Effector memory CD4-positive, alpha-beta T cell (primary cell): Measurements from ENCODE around the gene HMCN2.

Source experiments
- DNase-seq, 3 donors: peaks; one replicate each; pipeline ENCODE4 v3.0.0-alpha.2; 2020
- H3K27ac ChIP-seq: 2 replicates; pipeline ENCODE4 v1.7.0; 2013; ENCODE audit warnings: mild to moderate bottlenecking, low read length, moderate library complexity; ENCODE audit not compliant: insufficient read depth, poor library complexity, severe bottlenecking
- H3K27me3 ChIP-seq: replicated peaks from 2 replicates; pipeline ENCODE4 v1.7.0; 2013; ENCODE audit warnings: mild to moderate bottlenecking, low read length; ENCODE audit not compliant: insufficient read depth, control insufficient read depth, poor library complexity, severe bottlenecking
- H3K36me3 ChIP-seq: 2 replicates; pipeline ENCODE4 v1.7.0; 2013; ENCODE audit warnings: mild to moderate bottlenecking, low read length, moderate library complexity; ENCODE audit not compliant: control insufficient read depth, insufficient read depth
- H3K4me1 ChIP-seq: 2 replicates; pipeline ENCODE4 v1.7.0; 2013; ENCODE audit warnings: low read length, mild to moderate bottlenecking; ENCODE audit not compliant: control insufficient read depth, insufficient read depth, poor library complexity, severe bottlenecking
- H3K4me3 ChIP-seq: 2 replicates; pipeline ENCODE4 v1.7.0; 2013; ENCODE audit warnings: low read length, low read depth, mild to moderate bottlenecking; ENCODE audit not compliant: insufficient read depth, poor library complexity, severe bottlenecking
- H3K9me3 ChIP-seq: 2 replicates; pipeline ENCODE4 v1.7.0; 2013; ENCODE audit warnings: mild to moderate bottlenecking, low read length, moderate library complexity; ENCODE audit not compliant: control insufficient read depth

HMCN2 gene

DNA sequence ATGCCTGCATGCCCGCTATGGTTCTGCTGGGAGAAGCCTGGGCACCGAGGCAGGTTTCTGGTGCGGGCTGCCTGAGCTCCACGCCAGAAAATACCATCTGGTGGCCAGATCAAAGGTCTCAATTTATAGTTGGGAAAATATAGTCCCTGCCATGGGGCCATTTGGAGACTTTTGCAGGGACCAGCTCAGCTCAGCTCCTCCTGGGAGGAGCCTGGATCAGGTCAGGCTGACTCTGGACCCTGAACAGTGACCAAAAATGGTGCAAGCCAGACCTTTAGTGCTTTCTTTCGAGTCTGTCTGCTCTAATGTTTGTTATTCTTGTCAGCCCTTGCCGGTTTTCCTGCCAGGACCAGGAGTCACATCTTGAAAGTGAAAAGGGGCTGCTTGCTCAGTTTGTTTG is 31.8 kb downstream of the HMCN2 start:
- Histone ChIP-seq H3K4me3 (no peak overlapping the region), H3K9me3 (no peaks in the 10 kb centered on the region), H3K27me3 (no peaks in the 10 kb centered on the region)

DNA sequence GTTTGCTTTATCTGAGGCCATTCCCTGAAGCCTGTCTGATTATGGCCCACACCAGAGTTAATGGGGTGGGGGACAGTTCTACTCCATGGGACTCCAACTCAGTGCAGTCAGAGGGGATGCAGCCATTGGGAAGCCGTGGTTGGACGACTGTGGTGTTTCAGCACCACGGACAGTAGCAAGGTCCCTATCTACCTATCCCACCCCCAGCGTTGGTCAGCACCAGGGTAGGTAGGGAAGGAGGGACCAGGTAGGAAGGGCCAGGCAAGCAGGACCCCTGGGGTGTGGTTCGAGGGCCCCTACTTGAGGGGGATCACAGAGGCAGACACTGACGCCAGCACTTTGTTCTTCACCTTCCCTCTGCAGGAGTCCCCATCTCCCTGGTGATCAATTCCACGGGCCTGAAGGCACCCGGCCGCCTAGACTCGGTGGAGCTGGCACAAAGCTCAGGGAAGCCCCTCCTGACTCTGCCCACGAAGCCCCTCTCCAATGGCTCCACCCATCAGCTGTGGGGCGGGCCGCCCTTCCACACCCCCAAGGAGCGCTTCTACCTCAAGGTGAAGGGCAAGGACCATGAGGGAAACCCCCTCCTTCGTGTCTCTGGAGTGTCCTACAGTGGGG is 33.2 kb downstream of the HMCN2 start:
- no peak overlapping the region for H3K4me3 ChIP-seq
- no peaks in the 10 kb centered on the region for H3K27me3 ChIP-seq
- no peaks in the 10 kb centered on the region for H3K9me3 ChIP-seq
- no peaks in the 10 kb centered on the region for H3K36me3 ChIP-seq
- no peak overlapping the region for H3K27ac ChIP-seq
- no peaks in the 10 kb centered on the region for H3K4me1 ChIP-seq
- DNase-seq, result no peak

More for the DNA sequence above, 31.8 kb downstream of the HMCN2 start:
- Histone ChIP-seq H3K4me1 (no peaks in the 10 kb centered on the region), H3K36me3 (no peaks in the 10 kb centered on the region), H3K27ac (no peak overlapping the region)
- no peak for DNase-seq

DNA sequence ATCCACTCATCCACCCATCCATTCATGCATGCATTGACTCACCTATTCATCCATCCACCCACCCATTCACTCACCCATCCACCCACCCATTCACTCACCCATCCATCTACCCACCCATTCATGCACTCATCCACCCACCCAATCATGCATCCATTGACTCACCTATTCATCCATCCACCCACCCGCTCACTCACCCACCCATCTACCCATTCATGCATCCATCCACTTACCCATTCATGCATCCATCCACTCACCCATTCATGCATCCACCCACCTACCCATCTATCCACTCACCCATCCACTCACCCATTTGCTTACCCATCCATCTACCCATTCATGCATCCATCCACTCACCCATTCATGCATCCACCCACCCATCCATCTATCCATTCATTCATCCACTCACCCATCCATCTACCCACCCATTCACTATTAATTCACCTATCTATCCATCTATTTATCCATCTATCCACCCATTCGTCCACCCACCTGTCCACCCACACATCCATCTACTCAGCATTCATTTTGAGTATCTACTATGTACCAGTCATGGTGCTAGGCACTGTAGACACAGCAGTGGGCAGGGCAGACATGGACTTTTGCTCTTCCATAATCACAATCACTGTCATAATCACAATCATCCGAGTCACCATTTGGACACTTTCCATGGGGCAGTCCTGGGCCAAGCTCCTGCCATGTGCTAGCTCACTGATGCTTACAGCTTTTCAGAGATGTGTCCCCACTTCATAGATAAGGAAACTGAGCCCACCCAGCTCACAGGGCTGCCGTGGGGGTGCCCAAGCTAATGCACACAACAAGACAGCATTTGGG is 34.4 kb downstream of the HMCN2 start:
- H3K9me3 ChIP-seq, result no peaks in the 10 kb centered on the region
- no peaks in the 10 kb centered on the region for H3K36me3 ChIP-seq
- H3K27me3 ChIP-seq, result no peaks in the 10 kb centered on the region
- no peak for DNase-seq
- no peaks in the 10 kb centered on the region for H3K4me1 ChIP-seq
- H3K4me3 ChIP-seq, result no peak overlapping the region
- H3K27ac ChIP-seq, result no peak overlapping the region

DNA sequence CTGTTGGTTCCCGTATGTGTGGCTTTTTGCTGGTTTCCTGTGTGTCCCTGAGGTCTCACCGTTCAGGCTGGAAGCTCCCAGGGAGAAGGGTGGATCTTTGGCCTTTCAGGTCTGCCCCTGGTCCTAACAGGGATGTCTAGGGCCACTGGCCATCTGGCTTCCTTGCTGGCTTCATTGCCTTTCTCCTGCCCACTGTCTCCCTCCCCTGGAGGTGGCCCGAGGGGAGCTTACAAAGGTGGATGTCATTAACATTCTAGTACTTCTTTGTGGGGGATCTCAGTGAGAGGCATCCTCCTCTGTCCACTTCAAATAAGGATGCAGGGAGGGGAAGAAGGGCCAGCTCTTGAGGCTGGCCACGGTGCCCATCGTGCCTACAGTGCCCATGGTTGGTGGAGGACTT is 35.2 kb downstream of the HMCN2 start:
- no peak overlapping the region for H3K4me3 ChIP-seq
- no peak overlapping the region for H3K27ac ChIP-seq
- no peaks in the 10 kb centered on the region for H3K9me3 ChIP-seq
- no peak for DNase-seq
- no peaks in the 10 kb centered on the region for H3K36me3 ChIP-seq
- no peaks in the 10 kb centered on the region for H3K4me1 ChIP-seq
- no peaks in the 10 kb centered on the region for H3K27me3 ChIP-seq

DNA sequence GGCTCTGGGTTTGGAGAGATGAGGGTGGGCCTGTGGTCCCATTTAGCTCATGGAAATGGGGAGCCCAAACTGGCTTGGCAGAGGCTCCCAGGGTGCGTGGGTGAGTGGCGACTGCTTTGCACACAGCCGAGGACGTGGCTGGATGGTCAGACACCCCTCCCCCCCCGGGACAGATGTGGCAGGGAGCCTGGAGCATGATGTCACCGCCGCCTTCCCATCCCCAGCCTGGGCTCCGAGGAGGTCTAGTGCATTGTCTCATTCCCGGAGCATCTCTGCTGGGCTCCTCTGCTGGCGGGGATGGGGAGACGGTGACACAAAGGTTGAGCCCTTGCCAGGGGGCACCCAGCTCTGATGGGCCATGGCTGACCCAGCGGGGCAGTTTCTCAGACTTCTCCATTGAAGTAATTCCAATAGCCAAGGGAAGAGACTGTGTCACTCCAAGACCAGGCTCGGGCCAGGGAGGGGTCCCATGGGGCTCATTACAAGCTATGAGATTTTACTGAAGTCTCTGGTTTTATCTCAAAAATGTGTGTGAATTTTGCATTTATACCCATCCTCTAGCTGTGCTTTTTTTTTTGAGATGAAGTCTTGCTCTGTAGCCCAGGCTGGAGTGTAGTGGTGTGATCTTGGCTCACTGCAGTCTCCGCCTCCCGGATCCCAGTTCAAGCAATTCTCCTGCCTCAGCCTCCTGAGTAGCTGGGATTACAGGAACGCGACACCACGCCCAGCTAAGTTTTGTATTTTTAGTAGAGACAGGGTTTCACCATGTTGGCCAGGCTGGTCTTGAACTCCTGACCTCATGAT is 36.1 kb downstream of the HMCN2 start:
- Histone ChIP-seq H3K36me3 (no peaks in the 10 kb centered on the region), H3K4me3 (no peak overlapping the region), H3K9me3 (no peaks in the 10 kb centered on the region), H3K27me3 (no peaks in the 10 kb centered on the region), H3K4me1 (no peaks in the 10 kb centered on the region), H3K27ac (no peak overlapping the region)
- no peak for DNase-seq

DNA sequence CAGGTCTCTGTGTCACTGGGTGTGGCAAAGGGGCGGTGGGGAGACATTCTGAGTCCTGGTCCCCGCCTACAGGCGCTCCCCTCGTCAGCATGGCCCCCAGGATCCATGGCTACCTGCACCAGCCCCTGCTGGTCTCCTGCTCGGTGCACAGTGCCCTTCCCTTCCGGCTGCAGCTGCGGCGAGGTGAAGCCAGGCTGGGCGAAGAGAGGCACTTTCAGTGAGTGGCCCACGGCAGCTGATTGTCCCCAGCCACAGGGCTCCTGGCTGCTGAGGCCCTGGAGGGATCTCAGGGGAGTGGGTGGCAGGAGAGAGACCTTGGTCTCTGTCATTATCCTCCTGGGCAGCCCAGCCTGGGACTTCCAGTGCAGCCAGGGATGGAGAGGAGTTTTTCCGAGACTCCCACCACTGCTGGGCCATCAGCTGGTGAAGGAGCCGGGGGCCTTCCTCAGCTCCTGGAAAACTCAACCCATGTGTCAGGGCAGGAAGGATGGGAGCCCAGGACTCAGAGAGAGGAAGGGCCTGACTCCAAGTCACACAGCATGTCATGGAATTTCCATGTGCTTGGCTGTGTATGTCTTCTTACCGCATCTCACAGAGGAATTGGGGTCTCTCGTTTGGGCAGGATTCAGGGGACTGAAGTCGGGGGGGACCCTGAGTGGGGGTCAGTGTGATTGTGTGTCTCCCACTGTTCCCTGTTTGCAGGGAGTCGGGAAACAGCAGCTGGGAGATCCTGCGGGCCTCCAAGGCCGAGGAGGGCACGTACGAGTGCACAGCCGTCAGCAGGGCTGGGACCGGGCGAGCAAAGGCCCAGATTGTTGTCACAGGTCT is 37.4 kb downstream of the HMCN2 start:
- H3K27ac ChIP-seq, result no peak overlapping the region
- no peaks in the 10 kb centered on the region for H3K27me3 ChIP-seq
- DNase-seq, result no peak
- H3K9me3 ChIP-seq, result no peaks in the 10 kb centered on the region
- H3K4me3 ChIP-seq, result no peak overlapping the region
- no peaks in the 10 kb centered on the region for H3K36me3 ChIP-seq
- H3K4me1 ChIP-seq, result no peaks in the 10 kb centered on the region

DNA sequence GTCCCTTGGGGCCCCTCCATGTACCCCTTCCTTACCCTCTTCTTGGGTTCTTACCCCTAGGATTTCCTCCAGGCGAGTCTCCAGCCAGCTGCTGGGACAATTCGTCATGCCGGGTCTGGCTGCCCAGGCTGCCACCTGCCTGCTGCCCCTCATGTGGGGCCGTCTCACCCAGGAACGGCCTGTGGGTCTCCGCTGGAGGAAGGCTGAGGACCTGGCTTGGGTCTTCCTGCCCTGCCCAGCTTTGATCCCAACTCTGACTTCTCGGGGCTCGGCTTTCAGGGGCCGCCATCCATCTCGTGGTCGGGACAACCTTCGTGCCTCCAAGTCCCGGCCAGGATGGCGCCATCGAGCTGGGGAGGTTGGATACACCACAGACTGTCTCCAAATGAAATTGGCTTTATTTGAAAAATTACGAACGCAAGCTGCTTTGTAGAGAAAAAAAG is 38.1 kb downstream of the HMCN2 start:
- Histone ChIP-seq H3K9me3 (no peaks in the 10 kb centered on the region), H3K36me3 (no peaks in the 10 kb centered on the region), H3K4me3 (no peak overlapping the region), H3K27ac (no peak overlapping the region), H3K27me3 (no peaks in the 10 kb centered on the region), H3K4me1 (no peaks in the 10 kb centered on the region)
- no peak for DNase-seq

DNA sequence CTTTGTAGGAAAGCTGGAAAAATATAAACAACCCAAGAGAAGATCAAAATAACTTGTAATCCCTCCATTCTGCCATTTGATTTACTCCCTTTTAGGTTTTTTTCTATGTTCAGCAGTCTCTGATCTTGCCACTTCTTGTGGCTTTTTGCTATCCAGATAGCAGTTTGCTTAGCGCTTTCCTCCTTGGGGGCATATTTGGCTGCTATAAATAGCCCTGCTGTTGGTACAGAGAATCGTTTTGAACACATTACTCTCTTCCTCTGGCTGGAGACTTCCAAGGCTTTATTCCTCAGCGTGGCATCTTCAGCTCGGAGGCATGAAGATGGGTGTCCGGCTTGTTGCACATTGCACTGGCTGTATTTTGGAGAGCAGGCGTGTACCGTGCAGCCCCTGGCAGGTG is 38.6 kb downstream of the HMCN2 start:
- Histone ChIP-seq H3K27ac (no peak overlapping the region), H3K27me3 (no peaks in the 10 kb centered on the region), H3K36me3 (no peaks in the 10 kb centered on the region), H3K9me3 (no peaks in the 10 kb centered on the region), H3K4me3 (no peak overlapping the region), H3K4me1 (no peaks in the 10 kb centered on the region)
- DNase-seq, result no peak

DNA sequence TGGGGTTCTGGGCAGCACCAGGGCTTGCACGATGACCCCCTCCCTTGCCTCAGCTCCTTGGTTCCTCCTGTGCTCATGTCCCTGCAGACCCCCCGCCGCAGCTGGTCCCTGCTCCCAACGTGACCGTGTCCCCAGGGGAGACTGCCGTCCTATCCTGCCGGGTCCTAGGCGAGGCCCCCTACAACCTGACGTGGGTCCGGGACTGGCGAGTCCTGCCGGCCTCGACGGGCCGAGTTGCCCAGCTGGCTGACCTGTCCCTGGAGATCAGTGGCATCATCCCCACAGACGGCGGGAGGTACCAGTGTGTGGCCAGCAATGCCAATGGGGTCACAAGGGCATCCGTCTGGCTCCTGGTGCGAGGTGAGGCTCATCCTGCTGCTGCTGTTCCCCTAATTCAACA is 39.1 kb downstream of the HMCN2 start:
- no peaks in the 10 kb centered on the region for H3K4me1 ChIP-seq
- no peak overlapping the region for H3K27ac ChIP-seq
- H3K36me3 ChIP-seq, result no peaks in the 10 kb centered on the region
- no peaks in the 10 kb centered on the region for H3K9me3 ChIP-seq
- DNase-seq, result no peak
- H3K27me3 ChIP-seq, result no peaks in the 10 kb centered on the region
- H3K4me3 ChIP-seq, result no peak overlapping the region
